Fibroblast of skin of left biceps (primary cell): ENCODE measurements around the gene ENHO.
"Not testable (repeated sequence)": the region's sequence is repeated elsewhere in the genome, so short reads cannot be mapped to it uniquely, and the experiment has no call there.

ENCODE experiments used
- DNase-seq, 2 experiments: peaks; one replicate each; pipeline ENCODE4 v3.0.0-alpha.2; 2013; ENCODE audit warnings: low read depth in 2 of 2

Gene ENHO

DNA sequence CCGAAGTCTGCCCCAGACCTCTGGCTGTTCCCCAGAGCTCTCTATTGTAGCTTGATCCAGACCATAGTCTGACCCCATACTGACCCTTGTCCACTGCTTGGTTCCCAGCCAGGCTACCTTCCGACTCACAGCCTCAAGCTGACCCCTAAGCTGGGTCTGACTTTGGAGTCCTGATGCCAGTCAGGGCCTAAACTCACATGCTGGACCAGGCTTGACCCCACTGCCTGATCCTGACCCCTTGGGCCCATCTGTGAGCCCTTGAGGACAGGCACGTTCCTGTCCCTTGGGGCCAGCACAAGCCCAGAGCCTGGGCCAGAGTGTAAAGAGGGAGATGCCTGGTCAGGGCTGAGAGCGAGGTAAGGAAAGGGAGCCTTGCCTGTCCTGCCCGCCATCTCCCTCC lies 32.7 kb upstream of the ENHO start:
- DNase-seq, result no peak

DNA sequence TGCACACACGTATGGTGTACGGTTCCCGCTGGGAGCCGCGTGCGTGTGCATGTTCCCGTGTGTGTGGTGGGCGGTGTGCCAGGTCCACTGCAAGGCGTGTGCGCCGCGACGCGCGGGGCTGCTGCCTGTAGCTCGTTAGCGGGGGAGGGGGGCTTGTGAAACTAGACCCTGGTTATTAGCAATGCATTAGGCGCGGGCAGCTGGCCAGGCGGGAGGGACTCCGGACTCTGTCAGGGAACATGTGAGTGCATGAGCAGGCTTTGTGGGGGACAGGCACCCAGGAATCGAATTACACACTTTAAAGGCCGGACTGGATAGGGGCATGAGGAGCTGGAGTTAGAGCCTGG lies 32.2 kb upstream of the ENHO start:
- no peak for DNase-seq

DNA sequence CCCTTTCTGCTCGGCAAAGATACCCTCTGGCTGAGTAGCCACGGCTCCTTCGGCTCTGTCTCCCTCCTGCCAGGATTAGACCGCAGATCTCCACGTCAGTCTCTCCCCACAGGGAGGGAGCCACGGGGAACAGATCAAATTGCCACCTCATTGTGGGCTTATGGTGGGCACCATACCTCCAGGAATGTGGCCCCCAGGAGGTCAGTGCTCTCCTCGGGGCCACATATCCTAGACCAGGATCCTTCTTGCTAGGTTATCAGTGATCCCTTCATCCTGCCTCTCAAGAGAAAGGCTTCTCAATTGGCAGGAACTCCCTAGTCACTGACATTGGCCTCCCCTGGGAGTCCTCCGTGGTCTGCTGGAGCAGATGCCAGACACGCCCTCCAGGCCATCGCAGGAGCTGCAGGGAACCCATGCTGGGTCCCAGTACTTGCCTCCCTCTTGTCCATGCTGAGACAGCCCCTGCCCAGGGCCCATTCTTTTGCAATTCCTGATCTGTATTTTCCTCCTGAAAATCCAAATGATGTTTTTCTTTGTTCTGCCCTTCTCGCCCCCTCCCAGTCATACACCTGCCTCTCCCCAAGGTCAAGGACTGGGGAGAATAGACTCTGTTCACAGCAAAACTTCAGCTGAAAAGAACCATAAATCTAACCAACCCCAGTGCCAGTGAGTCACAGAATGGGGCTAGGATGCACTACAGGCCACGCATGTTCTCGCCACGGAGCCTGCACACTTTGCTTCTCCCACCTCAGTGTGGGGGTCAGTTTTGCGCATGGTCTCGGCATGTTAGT lies 31.6 kb upstream of the ENHO start:
- no peak for DNase-seq

DNA sequence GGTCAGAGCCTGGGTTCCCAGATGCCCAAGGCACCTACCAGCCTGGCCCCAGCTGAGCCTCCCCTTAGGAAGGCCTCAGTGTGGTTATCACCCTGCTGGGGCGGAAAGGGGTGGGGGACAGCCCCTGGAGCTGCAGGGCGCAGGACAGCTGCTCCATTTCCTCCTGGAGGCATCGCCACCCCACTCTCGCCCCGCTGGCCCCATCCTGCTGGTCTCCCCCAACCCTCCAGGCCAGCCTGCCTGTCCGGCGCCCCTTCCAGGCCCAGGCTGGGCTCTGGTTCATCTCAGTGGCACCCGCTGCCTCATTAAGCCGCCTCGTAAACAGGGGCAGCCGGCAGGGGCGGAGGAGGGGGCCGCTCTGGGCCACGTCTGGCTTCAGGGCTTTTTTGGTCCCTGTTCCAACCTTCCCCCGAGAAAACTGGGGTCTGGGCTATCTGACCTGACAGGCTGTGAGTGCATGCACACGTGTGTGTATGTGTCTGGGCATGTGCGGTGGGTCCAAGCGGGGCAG lies 30.8 kb upstream of the ENHO start:
- no peak for DNase-seq

DNA sequence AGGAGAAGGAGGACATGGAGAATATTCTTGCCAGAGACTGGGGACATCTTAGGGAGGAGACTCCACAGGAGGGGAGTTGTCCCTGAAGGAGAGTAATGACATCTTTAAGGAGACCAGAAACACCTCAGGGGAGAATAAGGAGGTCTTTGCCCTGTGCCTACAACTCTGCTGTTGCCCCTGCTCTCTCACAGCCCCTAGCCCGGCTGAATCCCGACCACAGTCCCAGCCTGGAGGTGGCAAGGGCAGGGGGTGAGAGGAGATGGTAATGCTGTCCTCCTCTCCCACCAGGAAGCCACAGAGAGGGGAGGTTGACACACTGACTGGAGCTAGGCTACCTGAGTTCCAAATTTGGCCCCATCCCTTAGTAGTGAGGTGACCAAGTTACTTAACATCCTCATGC lies 30.2 kb upstream of the ENHO start:
- DNase-seq, result no peak

DNA sequence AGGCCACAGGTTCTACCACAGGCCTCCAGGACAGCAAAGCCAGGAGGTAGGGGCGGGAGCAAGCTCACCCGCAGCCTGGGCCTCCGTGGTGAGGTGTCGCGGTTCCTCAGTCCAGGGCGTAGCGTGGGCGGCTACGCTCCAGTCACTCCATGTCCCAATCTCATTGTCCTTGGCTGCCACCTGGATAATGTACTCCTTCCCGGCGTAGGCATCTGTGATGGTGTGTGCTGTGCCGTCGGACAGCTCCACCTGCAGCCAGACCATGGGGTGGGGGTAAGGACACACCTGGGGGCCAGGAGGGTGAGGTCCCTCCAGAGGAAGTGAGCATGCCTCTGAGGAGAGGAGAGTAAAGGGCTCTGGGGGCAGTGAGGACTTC lies 29.8 kb upstream of the ENHO start:
- no peak for DNase-seq

DNA sequence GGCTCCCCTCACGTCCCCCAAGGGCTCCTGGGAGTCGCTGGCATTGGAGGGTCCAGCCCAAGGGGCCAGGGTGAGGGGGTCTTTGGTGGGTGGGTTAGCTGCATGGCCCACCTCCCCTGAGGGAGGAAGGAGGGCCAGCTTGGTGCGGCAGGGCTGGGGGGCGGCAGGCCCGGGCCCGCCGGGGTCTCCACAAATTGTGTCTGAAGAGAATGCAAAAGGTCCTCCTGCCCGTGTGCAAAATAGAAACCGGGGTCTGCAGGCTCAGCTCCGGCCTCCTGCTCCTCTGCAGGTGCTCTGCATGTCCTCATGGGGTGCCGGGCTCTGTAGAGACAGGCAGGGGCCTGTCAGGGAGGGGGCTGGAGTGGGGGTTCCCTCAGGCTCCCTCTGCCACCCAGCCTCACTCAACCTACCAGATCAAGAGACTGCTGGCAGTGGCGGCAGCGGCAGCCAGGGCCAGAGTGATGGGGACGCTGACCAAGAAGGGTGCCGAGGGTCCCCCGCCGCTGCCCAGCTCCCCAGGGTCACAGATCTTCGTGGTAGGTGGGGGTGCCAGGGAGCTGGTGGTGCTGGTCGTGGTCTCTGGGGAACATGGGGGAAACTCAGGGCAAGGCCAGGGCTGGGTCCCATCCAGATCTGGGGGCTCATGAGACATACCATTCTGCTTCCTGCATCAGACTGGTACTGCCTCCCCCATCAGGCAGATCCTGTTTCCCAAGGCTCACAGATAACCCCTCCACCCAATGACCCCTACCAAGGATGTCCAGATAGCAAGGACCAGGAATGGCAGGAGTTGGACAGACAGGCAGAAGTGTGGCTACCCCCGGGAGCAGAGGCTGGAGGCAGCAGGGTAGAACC lies 29.2 kb upstream of the ENHO start:
- DNase-seq, result no peak

DNA sequence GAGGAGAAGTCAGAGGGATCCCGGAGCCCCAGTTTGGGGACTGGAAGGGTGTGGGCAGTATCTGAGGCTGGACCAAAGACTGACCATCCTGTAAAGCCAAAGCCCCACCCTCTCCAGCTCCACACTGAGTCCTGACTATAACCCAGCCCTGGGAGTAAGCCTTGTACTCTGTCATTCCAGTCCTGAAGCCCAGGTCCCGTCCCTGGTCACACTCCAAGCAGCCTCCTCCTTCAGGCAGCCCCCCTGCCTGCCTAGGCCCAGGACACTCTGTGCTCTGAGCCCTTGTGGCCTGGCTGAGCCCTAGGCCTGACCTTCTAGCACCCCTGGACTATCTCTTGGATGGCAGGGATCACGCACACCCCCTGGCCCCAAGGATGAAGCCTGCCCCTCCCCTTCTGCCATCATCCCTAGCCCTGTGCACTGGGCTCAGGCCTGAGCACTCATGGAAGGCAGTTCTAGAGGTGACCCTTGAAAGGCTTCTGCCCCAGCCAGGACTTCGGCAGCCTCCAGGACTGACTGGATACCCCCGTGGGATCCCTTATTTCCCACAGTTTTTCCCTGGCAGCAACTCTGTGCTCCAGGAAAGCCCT lies 28.0 kb upstream of the ENHO start:
- no peak for DNase-seq

DNA sequence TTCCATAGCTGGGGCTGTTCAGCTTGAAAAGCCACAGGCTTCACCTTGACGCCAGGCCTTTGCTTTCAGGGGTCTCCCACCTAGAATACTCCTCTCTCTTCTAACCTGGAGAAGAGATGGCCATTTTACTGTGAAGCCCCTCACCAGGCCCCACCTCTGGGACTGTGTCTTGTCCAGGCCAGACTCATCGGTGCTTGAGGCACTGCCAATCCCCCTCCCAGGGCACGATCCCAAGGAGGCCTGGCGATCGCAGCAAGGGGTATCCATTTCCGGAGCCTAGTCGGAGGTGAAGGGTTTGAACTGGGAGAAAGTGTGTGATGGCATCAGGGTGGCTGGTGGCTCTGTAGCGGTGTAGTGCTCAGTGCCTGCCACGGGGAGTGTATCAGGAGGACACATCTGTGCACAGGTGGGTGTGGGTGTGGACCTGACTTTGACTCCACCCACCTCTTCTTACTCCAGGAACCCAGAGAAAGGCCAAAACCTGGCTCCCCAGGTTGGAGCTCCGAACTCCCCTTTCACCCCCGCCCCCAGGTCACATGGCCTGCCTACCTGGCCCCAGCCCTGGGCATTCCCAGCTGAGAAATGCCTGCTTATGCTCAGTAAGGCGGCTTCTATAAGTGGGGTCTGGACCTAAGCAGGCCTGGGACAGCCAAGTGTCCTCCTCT lies 27.4 kb upstream of the ENHO start:
- DNase-seq, result no peak

DNA sequence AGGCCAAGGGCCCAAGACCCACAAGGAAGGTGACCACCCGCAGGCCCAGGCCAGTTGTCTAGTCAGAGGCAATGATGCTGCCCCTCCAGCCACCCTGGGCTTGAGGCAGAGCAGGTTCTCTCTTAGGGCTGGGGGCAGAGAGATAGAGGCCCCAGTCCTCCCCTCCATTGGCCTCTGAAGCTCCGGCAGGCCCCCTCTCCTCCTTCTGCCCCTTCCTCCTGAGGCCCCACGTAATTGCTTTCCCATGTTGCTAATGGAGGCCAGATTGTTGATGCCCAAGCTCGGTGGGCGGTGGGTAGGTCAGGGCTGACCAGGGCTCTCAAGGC lies 26.6 kb upstream of the ENHO start:
- DNase-seq, result no peak

DNA sequence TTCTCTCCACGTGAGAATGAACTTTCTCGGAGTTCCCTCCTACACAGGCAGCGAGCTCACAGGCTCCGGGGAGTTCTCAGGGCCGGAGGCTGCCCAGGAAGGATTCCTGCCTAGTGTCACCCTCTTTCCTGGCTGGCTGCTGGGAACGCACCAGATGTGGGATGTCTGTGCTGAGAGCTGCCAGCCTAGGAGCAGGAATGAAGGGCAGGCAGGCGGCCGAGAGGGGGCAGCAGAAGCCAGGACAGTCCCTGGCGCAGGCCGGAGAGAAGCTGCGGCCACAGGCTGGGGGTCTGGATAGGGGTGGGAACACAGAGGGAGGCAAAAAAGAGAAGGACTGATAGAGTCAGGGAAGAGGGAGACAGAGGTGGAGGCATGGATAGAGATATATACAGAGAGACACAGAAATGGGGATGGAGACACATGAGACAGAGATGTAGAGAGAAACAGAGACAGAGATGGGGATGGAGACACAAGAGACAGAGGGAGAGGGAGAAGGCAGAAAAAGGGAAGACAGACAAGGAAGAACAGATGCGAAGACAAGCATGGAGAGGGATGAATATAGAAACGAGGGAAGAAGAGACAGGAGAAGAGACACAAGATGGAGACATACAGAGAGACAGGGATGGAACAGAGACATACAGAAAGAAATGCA lies 25.3 kb upstream of the ENHO start:
- no peak for DNase-seq

DNA sequence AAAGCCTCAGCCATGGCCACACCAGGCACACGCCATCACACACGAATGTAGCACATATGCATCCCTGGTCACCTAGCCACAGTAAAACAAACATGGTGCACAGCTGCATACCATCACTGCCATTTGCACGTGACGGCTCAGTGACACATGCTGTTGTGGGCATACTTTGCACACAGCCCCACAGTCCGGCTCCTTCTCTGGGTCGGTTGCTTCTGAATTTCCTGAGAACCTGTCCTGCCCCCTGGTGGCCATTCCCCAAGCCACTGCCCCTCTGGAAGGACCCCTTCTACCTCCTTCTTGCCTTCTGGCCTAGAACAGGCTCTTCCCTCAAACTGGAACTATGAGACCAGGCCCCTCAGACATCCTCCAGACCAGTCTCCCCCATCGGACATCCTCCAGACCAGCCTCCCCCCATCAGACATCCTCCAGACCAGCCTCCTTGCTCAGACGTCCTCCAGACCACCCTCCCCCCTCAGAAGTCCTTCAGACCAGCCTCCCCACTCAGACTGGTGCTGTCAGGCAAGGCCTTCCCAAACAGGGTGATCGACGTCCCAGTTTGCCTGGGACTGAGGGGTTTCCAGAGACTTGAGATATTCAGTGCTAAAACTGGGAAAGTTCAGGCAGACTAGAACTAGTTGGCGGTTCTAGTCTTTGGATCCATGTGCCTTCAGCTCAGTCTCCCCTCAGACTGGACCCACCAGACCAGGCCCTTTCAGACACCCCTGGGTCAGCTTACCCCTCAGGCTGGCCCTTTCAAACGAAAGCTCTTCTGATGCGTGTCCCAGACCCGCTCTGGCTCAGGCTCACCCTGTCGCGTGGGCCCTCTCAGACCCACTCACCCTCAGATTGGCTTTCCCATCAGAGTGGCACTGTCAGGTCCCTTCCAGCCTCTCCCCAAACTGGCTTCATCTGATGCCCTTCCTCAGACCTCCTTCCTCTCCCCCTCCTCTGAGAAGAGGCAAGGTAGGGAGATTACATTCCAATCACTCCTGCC lies 24.3 kb upstream of the ENHO start:
- no peak for DNase-seq

DNA sequence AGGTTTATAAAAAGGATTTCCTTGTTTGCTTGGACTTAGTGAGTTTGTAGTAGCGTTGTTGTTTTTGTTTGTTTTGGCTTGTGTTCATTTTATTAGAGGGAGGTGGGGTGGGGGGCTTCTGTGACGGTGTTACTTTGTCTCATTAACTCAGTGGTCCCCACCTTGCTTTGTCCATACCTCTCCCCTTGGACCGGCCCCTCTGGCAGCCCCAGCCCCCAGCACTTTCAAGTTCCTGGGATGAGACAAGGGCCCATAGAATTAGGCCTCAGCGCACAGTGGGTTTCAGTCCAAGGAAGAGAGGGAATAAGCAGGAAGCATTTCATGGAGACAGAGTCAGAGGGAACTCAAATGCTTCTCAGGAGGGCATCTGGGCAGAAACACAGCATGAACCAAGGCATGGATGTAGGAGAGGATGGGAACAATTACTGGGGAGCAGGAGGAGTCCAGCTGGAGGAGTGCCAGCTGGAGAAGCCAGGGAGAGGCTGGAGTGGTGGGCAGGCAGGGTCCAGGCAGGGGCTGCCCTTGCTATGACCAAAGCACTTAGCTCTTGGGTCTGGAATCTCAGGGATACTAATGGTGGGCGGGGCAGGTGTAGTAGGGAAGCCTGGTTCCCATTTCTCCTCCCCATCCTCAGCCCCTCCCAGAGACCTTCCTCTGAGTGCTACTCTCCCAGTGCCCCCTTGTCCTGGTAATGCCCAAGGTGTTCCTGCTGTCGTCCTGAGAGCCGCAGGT lies 23.5 kb upstream of the ENHO start:
- DNase-seq, result no peak

DNA sequence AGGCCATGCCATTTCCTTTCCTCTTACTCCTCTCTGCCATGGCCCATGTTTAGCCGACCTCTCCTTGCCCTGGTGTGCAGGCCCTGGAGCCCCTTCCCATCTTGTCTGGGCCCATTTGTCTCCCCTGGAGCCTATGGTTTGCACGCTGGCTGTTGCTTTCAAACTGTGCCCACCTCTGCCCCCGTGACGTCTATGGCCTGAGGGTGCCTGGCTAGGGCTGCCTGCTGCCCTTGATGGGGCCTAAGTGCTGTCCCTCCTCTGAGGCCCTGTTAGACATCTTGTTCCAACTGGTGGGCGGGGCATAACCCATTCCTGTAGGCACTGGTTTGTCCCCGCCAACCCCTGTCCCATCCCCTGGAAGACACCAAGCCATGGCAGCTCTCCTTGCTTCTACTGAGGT lies 22.7 kb upstream of the ENHO start:
- no peak for DNase-seq

DNA sequence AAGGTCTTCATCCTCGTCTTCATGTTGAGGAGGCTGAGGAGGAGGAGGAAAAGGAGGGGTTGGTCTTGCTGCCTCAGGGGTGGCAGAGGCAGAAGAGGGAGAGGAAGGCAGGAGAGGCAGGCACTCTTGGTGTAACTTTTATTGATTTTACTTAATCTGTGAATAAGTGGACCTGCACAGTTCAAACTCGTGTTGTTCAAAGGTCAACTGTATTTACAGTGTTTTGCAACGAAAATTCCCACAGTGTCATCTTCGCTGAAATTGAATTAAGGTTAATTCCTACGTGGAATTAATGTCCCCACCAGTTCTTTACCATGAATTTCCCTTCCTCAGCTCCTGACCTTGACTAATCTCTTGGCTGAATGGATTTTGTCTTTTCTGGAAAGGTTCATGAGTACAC lies 21.2 kb upstream of the ENHO start:
- DNase-seq, result no peak

DNA sequence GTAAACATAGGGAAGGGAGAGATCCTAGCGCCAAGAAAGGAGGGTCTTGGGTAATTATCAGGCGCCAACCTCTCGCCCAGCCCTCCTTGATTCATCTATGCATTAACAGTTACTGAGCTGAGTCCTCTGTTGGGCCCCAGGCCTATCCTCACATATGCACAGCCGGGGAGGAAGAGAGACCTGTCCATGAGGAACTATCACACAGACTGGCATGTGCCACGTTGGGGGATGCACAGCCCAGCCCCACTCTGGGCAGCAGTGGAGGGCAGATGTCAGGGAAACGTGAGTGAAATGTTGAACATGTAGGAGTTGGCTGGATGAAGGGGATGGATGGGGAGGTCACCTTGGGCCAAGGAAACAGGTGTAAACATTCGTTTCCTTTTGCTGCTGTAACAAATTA lies 18.8 kb upstream of the ENHO start:
- DNase-seq, result no peak

DNA sequence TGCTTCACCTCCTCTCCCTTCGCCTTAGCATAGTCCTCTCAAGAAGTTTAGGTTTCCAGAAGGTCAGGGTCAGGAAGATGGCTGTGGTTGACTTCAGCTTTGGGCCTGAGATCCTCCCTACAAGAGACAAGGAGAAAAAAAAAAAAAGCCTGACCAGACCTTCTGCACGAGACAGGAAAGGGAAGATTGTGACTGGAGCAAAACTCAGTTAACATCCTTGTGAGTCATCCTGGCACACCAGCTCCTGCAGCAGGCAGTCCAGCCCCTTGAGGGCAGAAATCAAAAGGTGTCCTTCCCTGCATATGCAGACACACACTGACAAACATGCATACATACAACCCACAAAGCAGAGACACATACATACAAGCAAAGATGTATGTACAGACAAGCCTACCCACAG lies 18.0 kb upstream of the ENHO start:
- DNase-seq, result no peak

DNA sequence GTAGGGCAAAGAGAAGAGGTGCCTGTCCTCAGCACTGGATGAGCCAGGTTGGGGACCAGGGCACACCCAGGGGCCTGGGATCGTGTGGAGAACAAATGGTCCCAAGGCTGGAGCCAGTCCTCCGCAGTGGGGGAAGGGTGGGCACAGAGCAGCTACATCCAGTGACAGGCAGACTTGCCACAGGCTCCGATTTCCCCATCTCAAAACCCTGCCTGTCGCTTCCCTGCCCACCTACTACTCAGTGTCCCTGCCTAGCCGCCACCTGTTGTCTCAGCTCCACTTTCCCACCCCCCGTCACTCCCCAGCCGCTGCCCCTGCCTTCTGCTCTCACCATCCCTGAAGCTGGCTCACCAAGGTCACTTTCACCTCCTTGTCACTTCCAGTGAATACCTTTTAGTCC lies 13.9 kb upstream of the ENHO start:
- DNase-seq, result no peak

DNA sequence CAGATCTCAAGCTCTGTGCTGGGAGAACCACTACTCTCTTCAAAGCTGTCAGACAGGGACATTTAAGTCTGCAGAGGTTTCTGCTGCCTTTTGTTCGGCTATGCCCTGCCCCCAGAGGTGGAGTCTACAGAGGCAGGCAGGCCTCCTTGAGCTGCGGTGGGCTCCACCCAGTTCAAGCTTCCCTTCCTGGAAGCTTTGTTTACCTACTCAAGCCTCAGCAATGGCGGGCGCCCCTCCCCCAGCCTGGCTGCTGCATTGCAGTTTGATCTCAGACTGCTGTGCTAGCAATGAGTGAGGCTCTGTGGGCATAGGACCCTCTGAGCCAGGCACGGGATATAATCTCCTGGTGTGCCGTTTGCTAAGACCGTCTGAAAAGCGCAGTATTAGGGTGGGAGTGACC lies 9.3 kb upstream of the ENHO start:
- not testable (repeated sequence) for DNase-seq

DNA sequence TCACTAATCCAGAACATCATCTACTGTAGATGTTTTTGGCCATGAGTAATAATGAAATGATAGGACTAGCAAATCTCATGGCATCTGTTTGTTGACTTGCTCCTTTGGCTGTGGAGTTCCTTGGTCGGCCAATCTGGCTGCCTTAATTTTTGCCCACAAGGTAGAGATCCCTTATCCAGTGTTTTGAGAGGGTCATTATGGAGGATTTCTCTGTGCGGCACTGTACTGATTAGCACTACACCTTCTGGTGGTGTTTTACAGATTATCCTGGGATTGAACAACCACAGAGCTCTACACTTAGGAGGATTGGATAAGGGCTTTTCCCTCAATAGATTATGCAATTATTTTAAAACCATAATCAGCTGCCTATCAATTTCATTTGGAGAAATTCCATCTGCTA lies 3.2 kb upstream of the ENHO start:
- DNase-seq, result no peak
